H9 (cell line): ENCODE data around the gene TCF15. TPM values are rescaled to one million over a fixed set of nuclear protein-coding genes. Genes with fewer than 3 reads are reported as not detected.

Experiments
- DNase-seq: peaks from one replicate; pipeline ENCODE4 v3.0.0-alpha.2; 2017
- H2AFZ ChIP-seq: one replicate; pipeline ENCODE4 v1.6.1; 2013; ENCODE audit warnings: mild to moderate bottlenecking, low read length, control low read depth, moderate library complexity
- H2AK5ac ChIP-seq: 2 replicates; pipeline ENCODE4 v1.6.1; 2013; ENCODE audit warnings: low read length, control low read depth, mixed read lengths; ENCODE audit not compliant: insufficient read length
- H2BK120ac ChIP-seq: one replicate; pipeline ENCODE4 v1.6.1; 2013; ENCODE audit warnings: low read depth, mild to moderate bottlenecking, low read length, control low read depth, inconsistent platforms; ENCODE audit not compliant: poor library complexity, severe bottlenecking
- H2BK12ac ChIP-seq: 2 replicates; pipeline ENCODE4 v1.6.1; 2013; ENCODE audit warnings: low read length, control low read depth, mixed read lengths, low read depth; ENCODE audit not compliant: insufficient read length
- H2BK15ac ChIP-seq: 2 replicates; pipeline ENCODE4 v1.6.1; 2013; ENCODE audit warnings: low read depth, low read length, control low read depth
- H2BK20ac ChIP-seq: one replicate; pipeline ENCODE4 v1.6.1; 2013; ENCODE audit warnings: low read depth, mild to moderate bottlenecking, low read length, control low read depth, inconsistent platforms; ENCODE audit not compliant: poor library complexity, severe bottlenecking
- H2BK5ac ChIP-seq: 2 replicates; pipeline ENCODE4 v1.6.1; 2013; ENCODE audit warnings: low read length, control low read depth, mixed read lengths; ENCODE audit not compliant: insufficient read length
- H3K14ac ChIP-seq: 2 replicates; pipeline ENCODE4 v1.6.1; 2013; ENCODE audit warnings: low read length, control low read depth; ENCODE audit not compliant: insufficient read depth
- H3K18ac ChIP-seq: 2 replicates; pipeline ENCODE4 v1.6.1; 2013; ENCODE audit warnings: low read depth, mild to moderate bottlenecking, mixed read lengths, low read length, control low read depth; ENCODE audit not compliant: insufficient read length
- H3K23ac ChIP-seq: 2 replicates; pipeline ENCODE4 v1.6.1; 2013; ENCODE audit warnings: low read length, control low read depth, mixed read lengths, low read depth; ENCODE audit not compliant: insufficient read length
- H3K23me2 ChIP-seq: 2 replicates; pipeline ENCODE4 v1.6.1; 2013; ENCODE audit warnings: low read depth, mild to moderate bottlenecking, mixed read lengths, low read length, control low read depth; ENCODE audit not compliant: insufficient read length, poor library complexity, severe bottlenecking
- H3K27ac ChIP-seq: 2 replicates; pipeline ENCODE4 v1.5.1; 2013; ENCODE audit warnings: low read length, control low read depth, mixed read lengths, low read depth; ENCODE audit not compliant: insufficient read length
- H3K27me3 ChIP-seq: 2 replicates; pipeline ENCODE4 v1.6.1; 2013; ENCODE audit warnings: low read length, control low read depth, inconsistent platforms; ENCODE audit not compliant: insufficient read depth
- H3K4ac ChIP-seq: 2 replicates; pipeline ENCODE4 v1.6.1; 2013; ENCODE audit warnings: low read depth, mild to moderate bottlenecking, control low read depth, inconsistent platforms, low read length, moderate library complexity
- H3K4me1 ChIP-seq: 2 replicates; pipeline ENCODE4 v1.6.1; 2013; ENCODE audit warnings: low read length, control low read depth, inconsistent platforms; ENCODE audit not compliant: insufficient read depth
- H3K4me2 ChIP-seq: 2 replicates; pipeline ENCODE4 v1.6.1; 2013; ENCODE audit warnings: low read length, control low read depth, mixed read lengths; ENCODE audit not compliant: insufficient read length, insufficient read depth
- H3K56ac ChIP-seq: 2 replicates; pipeline ENCODE4 v1.6.1; 2013; ENCODE audit warnings: low read depth, mild to moderate bottlenecking, mixed read lengths, low read length, control low read depth; ENCODE audit not compliant: insufficient read length
- H3K79me1 ChIP-seq: 2 replicates; pipeline ENCODE4 v1.6.1; 2013; ENCODE audit warnings: low read depth, mild to moderate bottlenecking, moderate library complexity, low read length, control low read depth, inconsistent platforms; ENCODE audit not compliant: insufficient read depth, poor library complexity, severe bottlenecking
- H3K79me2 ChIP-seq: 2 replicates; pipeline ENCODE4 v1.6.1; 2013; ENCODE audit warnings: low read length, control low read depth, inconsistent platforms; ENCODE audit not compliant: insufficient read depth
- H3K9ac ChIP-seq: 2 replicates; pipeline ENCODE4 v1.6.1; 2013; ENCODE audit warnings: low read length, control low read depth, mixed read lengths; ENCODE audit not compliant: insufficient read length; ENCODE audit errors: extremely low read depth
- H3K9me3 ChIP-seq: one replicate; pipeline ENCODE4 v1.6.1; 2013; ENCODE audit warnings: low read depth, low read length, inconsistent platforms; ENCODE audit not compliant: control insufficient read depth
- H3T11ph ChIP-seq: one replicate; pipeline ENCODE4 v1.6.1; 2013; ENCODE audit warnings: mild to moderate bottlenecking, low read length, control low read depth, inconsistent platforms
- H4K20me1 ChIP-seq: one replicate; pipeline ENCODE4 v1.6.1; 2013; ENCODE audit not compliant: control insufficient read depth, insufficient read length, insufficient read depth
- H4K5ac ChIP-seq: 2 replicates; pipeline ENCODE4 v1.6.1; 2013; ENCODE audit warnings: low read depth, mild to moderate bottlenecking, mixed read lengths, low read length, control low read depth; ENCODE audit not compliant: insufficient read length
- H4K8ac ChIP-seq: replicated peaks from 2 replicates; pipeline ENCODE4 v1.6.1; 2013; ENCODE audit warnings: low read length, control low read depth, mixed read lengths, low read depth; ENCODE audit not compliant: insufficient read length
- H4K91ac ChIP-seq: 2 replicates; pipeline ENCODE4 v1.6.1; 2013; ENCODE audit warnings: low read depth, mild to moderate bottlenecking, moderate library complexity, mixed read lengths, low read length, control low read depth; ENCODE audit not compliant: insufficient read length
- H3K27ac Mint-ChIP-seq, 3 experiments: 2 replicates in 2 of 3; 3 replicates in 1 of 3; pipeline ENCODE4 v1.8.0; 2020 to 2021; ENCODE audit warnings: mixed read lengths in 3 of 3, mild to moderate bottlenecking in 1 of 3, moderate library complexity in 1 of 3
- H3K27me3 Mint-ChIP-seq: 2 replicates; pipeline ENCODE4 v1.8.0; 2021; ENCODE audit warnings: low read depth, mild to moderate bottlenecking, moderate library complexity, mixed read lengths
- H3K36me3 Mint-ChIP-seq, 3 experiments: 2 replicates in 2 of 3; 3 replicates in 1 of 3; pipeline ENCODE4 v1.8.0; 2020 to 2021; ENCODE audit warnings: low read depth in 3 of 3, mixed read lengths in 3 of 3; ENCODE audit not compliant: insufficient read depth in 1 of 3
- H3K4me1 Mint-ChIP-seq, 2 experiments: 2 replicates each; pipeline ENCODE4 v1.8.0; 2020; ENCODE audit warnings: mixed read lengths in 2 of 2
- H3K4me3 Mint-ChIP-seq, 2 experiments: 2 replicates in 1 of 2; 3 replicates in 1 of 2; pipeline ENCODE4 v1.8.0; 2020 to 2021; ENCODE audit warnings: mild to moderate bottlenecking in 2 of 2, mixed read lengths in 2 of 2, moderate library complexity in 1 of 2
- H3K9me3 Mint-ChIP-seq, 2 experiments: 2 replicates in 1 of 2; 3 replicates in 1 of 2; pipeline ENCODE4 v1.8.0; 2020; ENCODE audit warnings: mild to moderate bottlenecking in 2 of 2, mixed read lengths in 2 of 2, moderate library complexity in 1 of 2
- WGBS: extraction: QIAGEN DNeasy Blood & Tissue Kit; methylation state at CpG from one replicate; pipeline ENCODE4 v1.1.7; 2013; ENCODE audit warnings: missing lambda C conversion rate, low lambda C conversion rate, mixed read lengths; ENCODE audit not compliant: insufficient read length; ENCODE audit errors: extremely low coverage; 5-methylcytosine and 5-hydroxymethylcytosine counted together
- total RNA-seq: library from RNA; stranded (reverse); gene quantifications from 2 replicates; pipeline ENCODE4 v1.2.1, GENCODE V29; 2021
- TF ChIP-seq, protein P1 (sequence below): fragments of 200-600 bp; sonication (generic); conservative IDR thresholded peaks from 3 replicates; pipeline ENCODE4 v1.8.0; 2021; ENCODE audit warnings: antibody characterized with exemption, mild to moderate bottlenecking

The TCF15 gene
- total RNA-seq, 1 experiment from 2014 or later = 2.0 TPM

DNA sequence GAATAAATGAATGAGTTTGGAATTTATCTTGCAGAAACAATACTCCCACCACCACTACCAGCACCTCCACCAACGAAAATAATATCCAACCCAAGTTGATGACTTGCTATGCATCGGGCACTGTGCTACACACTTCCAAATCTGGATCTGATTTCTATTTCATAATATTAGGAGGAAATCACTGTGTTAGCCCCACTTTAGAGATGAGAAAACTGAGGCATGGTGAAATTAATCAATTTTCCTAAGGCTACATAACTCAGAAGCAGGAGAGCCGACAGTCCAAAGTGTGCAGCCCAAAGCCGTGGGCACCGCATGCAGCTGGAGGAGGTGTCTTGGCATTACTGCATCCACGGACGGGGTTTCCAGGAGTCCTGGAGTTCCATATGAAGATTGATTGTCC lies 17.6 kb downstream of the TCF15 start:
- H2BK12ac ChIP-seq = no peak overlapping the region
- H3K36me3 Mint-ChIP-seq = no peaks in the 10 kb centered on the region
- H2BK15ac ChIP-seq = no peak overlapping the region
- TF ChIP-seq, protein P1, sequence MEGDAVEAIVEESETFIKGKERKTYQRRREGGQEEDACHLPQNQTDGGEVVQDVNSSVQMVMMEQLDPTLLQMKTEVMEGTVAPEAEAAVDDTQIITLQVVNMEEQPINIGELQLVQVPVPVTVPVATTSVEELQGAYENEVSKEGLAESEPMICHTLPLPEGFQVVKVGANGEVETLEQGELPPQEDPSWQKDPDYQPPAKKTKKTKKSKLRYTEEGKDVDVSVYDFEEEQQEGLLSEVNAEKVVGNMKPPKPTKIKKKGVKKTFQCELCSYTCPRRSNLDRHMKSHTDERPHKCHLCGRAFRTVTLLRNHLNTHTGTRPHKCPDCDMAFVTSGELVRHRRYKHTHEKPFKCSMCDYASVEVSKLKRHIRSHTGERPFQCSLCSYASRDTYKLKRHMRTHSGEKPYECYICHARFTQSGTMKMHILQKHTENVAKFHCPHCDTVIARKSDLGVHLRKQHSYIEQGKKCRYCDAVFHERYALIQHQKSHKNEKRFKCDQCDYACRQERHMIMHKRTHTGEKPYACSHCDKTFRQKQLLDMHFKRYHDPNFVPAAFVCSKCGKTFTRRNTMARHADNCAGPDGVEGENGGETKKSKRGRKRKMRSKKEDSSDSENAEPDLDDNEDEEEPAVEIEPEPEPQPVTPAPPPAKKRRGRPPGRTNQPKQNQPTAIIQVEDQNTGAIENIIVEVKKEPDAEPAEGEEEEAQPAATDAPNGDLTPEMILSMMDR = no peak
- no peak overlapping the region for H3K4ac ChIP-seq
- no peaks in the 10 kb centered on the region for H3K27me3 ChIP-seq
- no peak for DNase-seq
- no peaks in the 10 kb centered on the region for H3K79me2 ChIP-seq
- no peak overlapping the region for H2BK5ac ChIP-seq
- H4K5ac ChIP-seq = no peak overlapping the region
- H3K9ac ChIP-seq = no peak overlapping the region
- H4K8ac ChIP-seq = no peak overlapping the region
- no peak overlapping the region for H3K23ac ChIP-seq
- H4K20me1 ChIP-seq = no peaks in the 10 kb centered on the region
- H3K23me2 ChIP-seq = no peaks in the 10 kb centered on the region
- no CpG with 5 or more reads among the region's 7 CpGs for WGBS
- no peaks in the 10 kb centered on the region for H3K79me1 ChIP-seq
- no peaks in the 10 kb centered on the region for H3K4me1 ChIP-seq
- no peak overlapping the region for H4K91ac ChIP-seq
- H2BK20ac ChIP-seq = no peak overlapping the region
- no peak overlapping the region for H3K27ac ChIP-seq
- no peak overlapping the region for H3K4me2 ChIP-seq
- H3K56ac ChIP-seq = no peak overlapping the region
- no peaks in the 10 kb centered on the region for H3K9me3 Mint-ChIP-seq
- H3K4me1 Mint-ChIP-seq = peaks cover 8% of the 10 kb centered on the region in 2 experiments
- no peak overlapping the region for H3K27ac Mint-ChIP-seq
- H3K27me3 Mint-ChIP-seq = peaks cover 6% of the 10 kb centered on the region
- no peak overlapping the region for H2BK120ac ChIP-seq
- H3T11ph ChIP-seq = no peak overlapping the region
- no peak overlapping the region for H2AFZ ChIP-seq
- no peak overlapping the region for H2AK5ac ChIP-seq
- no peak overlapping the region for H3K18ac ChIP-seq
- no peaks in the 10 kb centered on the region for H3K9me3 ChIP-seq
- no peak overlapping the region for H3K4me3 Mint-ChIP-seq
- no peak overlapping the region for H3K14ac ChIP-seq
